HG03280 (cell line): ENCODE data around the gene NXPE3.

Experiments used
- ATAC-seq: cut with Tn5 transposase; IDR thresholded peaks from one replicate; pipeline ENCODE4 v1.9.1; 2021; ENCODE audit warnings: mild to moderate bottlenecking, moderate library complexity; ENCODE audit not compliant: unreplicated experiment

Gene NXPE3

DNA sequence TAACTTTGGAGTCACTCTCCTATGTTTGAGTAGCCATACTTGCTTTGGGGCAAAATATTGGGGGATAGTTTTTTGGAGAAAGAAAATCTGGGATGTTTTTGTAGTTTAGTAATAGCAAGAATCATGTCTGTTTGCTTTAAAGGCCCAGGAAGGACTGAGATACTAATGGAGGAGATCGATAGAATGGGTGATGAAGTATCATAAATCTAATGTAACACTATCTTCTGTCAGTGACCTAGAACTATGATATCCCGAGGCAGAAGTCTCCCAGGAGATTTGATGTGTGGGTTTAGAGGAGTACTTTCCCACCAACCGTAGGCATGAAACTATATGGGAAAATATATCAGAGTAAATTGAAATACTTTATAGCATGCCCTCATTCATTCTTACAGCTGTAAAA lies 49.3 kb downstream of the NXPE3 start:
- ATAC-seq: no peak

- ATAC-seq: peak; percentile 49
These were observed 49.9 kb downstream of the NXPE3 start for GRCh38 chr3:101828691-101829436.

- ATAC-seq: no peak
These were observed 50.4 kb downstream of the NXPE3 start for GRCh38 chr3:101829437-101829830.

GRCh38 chr3:101829874-101830273 lies 50.9 kb downstream of the NXPE3 start:
- ATAC-seq: no peak

DNA sequence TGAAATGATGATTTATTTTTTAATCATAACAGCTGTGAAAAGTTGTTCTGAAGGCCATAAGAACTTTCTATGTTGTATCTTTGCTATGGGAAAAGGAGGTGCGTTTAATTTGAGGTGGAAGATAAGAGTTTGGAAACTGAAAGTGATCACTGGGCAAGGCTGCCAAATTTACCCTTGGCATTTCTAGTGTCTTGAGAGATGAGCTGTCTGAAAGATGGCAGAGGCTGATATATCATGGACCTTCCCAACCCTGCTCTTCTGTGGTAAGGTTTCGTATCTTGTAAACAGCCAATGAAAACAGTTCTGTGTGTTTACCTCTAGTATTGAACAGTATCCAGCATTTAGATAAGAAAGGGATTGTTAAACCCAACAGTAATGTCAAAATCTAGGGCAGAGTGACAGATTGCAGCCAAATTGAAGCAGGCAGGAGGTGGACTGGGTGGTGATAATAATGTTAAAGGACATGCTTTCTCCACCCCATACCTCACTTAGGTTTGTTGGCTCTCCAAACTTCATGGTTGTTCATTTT lies 54.5 kb downstream of the NXPE3 start:
- no peak for ATAC-seq

DNA sequence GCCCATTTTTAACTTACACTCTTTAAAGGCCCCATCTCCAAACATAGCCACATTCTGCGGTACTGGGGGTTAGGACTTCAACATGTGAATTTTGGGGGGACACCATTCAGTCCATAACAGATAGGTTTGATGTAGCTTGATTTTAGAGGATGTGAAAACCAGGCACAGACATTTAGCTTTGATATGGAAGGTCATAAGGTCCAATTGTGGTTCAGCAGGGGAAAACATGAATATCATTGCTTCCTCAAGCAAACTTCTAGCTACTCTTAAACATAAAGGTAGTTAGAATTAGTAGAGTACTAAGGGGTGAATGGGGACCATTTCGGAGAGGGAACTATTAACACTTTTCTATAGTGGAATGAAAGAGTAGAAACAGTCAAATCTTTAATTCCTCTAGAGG lies 56.7 kb downstream of the NXPE3 start:
- no peak for ATAC-seq

DNA sequence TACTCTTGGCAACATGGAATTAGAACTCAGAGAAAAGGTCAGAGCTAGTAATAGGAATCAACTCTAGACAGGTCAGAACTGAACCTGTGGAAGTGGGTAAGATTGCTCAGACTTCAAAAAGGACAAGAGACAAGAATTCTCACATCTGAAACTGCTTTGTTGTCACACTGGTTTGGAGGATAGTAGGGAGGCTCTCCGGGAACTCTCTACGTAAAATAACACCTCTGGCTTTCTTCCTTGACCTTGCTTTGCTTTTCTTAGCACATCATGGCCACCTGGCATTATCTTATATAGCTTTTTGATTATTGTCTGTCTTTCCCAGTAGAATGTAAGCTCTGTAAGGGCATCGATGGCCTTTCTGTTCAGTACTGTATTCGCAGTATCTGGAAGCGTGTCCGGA lies 57.1 kb downstream of the NXPE3 start:
- no peak for ATAC-seq

DNA sequence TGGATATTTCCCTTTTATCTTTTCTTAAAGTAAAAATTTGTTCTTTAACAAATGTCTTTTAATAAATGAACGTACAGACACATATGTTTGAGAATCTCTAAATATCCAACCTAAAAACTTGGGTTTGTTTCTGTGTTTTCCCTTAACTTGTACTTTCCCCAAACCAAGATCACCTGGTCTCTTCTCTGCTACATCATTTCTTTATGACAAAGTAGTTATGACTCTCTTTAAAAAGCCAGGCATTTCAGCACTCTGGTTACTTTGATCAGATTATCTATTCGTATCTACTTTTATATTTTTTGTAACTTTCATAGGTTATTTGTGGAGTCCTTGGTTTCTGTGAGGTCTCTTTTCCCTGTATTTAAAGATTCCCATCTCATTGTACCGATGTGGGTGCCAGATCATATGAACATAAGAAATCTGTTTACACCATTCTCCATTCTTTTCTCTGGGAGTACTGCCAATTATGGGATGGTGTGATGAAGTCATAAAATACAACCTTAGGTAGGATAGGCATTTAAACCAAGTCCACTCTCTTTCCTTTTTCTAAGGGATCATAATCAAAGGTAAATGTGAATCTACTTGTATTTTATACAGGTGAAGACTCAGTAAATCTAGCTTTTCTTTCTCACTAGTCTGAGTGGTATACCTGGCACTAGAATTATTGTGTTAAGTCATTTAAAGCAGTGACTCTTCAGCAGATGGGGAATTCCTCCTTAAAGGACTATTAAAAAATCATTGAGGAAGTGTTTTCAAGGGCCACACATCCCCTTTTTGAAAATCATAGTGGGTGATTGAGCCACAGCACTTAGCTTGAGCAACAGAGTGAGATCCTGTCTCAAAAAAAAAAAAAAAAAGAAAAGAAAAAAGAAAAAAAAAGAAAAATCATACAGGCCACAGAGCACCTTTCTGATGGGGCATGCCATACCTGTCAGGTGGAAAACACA lies 57.9 kb downstream of the NXPE3 start:
- ATAC-seq: no peak

DNA sequence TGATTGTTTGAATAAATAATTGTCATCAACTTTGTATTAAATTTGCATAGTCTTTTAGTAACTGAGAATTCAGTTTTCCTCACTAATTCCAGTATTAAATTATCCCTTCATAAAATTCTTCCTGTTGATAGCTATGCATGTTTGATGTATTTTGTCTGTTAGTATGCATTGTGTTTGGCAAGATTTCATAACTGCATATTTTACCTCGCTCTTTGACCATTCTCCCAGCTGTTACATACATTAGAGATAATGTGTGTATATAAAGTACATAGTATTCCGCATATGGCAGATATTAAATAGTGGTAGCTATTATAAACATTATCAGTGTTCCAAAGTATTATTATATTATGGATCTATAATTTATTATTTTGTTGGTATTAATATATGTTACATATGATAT lies 59.7 kb downstream of the NXPE3 start:
- no peak for ATAC-seq

- no peak for ATAC-seq
These were observed 61.1 kb downstream of the NXPE3 start for GRCh38 chr3:101840066-101840465.

- ATAC-seq: no peak
These were observed 63.4 kb downstream of the NXPE3 start for GRCh38 chr3:101842245-101842934.

GRCh38 chr3:101842935-101843330 lies 63.9 kb downstream of the NXPE3 start:
- ATAC-seq: no peak

DNA sequence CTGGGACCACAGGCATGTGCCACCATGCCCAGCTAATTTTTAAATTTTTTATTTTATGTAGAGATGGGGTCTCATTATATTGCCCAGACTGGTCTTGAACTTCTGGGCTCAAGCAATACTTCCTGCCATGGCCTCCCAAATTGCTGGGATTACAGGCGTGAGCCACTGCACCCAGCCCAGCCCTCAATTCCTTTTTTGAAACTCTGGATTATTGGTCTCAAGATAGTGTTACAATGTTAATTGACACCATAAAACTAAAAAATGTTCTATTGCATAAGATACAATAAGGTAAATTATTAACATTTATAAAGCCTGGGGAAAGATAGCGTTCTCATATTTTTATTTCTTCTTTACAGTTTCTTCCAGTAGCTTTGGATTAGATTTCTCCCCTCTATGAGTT lies 66.4 kb downstream of the NXPE3 start:
- no peak for ATAC-seq

GRCh38 chr3:101846709-101847108 lies 67.7 kb downstream of the NXPE3 start:
- ATAC-seq: no peak

DNA sequence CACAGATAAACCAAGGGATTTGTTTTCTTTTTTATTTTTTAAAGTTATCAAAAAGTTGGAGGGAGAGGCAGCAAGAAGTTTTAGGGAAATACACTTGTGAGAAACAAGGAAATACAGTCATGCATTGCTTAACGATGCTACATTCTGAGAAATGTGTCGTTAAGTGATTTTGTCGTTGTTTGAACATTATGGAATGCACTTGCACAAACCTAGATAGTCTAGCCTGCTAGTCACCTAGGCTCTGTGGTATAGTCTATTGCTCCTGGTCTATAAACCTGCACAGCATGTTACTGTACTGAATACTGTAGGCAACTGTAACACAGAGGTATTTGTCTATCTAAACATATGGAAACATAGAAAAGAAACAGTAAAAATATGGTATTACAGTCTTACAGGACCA lies 68.3 kb downstream of the NXPE3 start:
- ATAC-seq: no peak

DNA sequence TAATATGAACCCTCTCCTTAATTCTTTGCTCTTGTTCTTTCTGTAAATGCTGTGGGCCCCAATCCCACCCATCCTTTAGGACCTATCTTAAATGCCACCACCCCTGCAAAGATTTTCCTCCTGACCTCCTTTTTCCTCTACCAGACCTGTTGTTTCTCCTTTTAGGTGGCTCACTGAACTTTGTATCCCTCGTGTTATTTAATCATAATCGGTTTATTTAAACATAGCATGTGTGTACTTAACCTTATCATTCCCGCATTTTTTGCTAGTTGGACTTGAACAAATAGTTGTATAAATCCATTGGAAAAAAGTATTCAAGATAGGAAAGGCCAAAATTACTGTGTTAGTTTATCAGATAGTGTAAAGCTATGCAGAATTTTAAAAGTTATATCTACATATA lies 69.3 kb downstream of the NXPE3 start:
- ATAC-seq: no peak

- peak; percentile 79 for ATAC-seq
These were observed 70.0 kb downstream of the NXPE3 start, which contains the start of gene NFKBIZ for GRCh38 chr3:101848754-101849713. NFKBIZ (plus strand) TSS chr3:101849514; CDS start chr3:101849629, 115 bp downstream.

DNA sequence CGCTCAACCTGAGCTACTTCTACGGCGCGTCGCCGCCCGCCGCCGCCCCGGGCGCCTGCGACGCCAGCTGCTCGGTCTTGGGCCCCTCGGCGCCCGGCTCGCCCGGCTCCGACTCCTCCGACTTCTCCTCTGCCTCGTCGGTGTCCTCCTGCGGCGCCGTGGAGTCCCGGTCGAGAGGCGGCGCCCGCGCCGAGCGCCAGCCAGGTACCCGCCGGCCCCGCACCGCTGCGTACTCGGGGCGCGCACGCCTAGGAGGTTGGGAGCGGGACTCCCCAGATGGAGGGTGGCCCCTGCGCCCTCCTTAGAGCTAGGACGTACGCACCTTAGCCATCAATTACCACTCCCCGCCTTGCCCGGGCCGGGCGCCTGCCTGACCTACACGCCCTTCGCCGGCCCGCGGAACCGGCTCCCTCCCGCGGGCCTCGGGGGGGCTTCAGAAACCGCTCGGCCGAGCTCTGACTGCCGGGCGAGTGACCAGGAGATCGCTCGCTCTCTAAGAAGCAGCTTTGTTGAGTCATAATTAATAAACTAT lies 70.8 kb downstream of the NXPE3 start:
- peak; percentile 28 for ATAC-seq

DNA sequence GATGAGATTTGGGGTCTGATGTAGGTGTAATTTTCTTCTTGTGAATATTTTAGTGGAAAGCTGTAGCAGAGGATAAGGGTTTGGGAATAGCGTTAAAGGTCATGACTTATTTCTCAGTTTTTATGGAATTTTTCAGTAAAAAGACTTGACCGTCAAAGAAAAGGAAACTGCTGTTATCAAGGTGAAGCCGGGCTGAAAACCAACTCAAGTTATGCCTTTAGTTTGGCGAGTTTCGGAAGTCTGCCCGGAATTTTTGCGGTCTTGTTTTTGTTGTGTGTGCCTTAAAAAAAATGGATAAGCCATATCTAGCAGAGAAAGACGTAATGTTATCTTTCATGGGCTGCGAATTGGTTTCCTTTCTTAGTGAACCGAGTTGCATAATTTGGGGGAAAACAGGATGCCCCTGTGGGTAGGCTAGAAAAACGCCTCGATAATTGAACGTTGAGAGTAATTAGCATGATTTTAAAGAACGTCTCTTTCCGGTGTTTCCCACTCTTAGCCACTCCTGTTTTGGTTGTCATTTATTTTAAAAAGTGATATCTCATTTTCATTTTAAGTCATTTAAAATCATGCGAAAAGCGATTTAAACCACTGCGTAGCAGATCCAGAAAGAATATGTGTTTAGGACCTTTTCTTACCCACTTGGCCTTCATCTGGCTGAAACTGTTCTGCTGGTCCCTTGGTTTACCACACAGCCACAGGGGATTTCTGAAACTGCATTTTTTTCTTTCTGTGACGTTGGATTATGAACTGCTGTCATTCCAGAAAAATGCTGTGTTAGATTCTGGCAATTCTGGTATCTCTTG lies 71.4 kb downstream of the NXPE3 start:
- ATAC-seq: no peak
